Skin epidermis (tissue), 12 donors: ENCODE measurements around the gene SYS1.

ENCODE experiments used
- H3K27ac ChIP-seq, 21 experiments: fragments of 200-600 bp; sonication (generic) in 11 of 21; one replicate each; pipeline ENCODE4 v1.5.0; 2020; ENCODE audit warnings: mild to moderate bottlenecking in 3 of 21, inconsistent platforms in 2 of 21, moderate library complexity in 2 of 21
- H3K4me3 ChIP-seq, 7 experiments: fragments of 200-600 bp; sonication (generic) in 2 of 7; one replicate each; pipeline ENCODE4 v1.5.0; 2020; ENCODE audit warnings: inconsistent platforms in 2 of 7, mild to moderate bottlenecking in 2 of 7, moderate library complexity in 1 of 7

Gene SYS1

GRCh38 chr20:45406260-45407066 lies 43.5 kb downstream of the SYS1 start:
- peak overlapping the region; percentile 60 to 90 (median 62) for H3K4me3 ChIP-seq
- peak overlapping the region; percentile 71 to 98 (median 89) for H3K27ac ChIP-seq

DNA sequence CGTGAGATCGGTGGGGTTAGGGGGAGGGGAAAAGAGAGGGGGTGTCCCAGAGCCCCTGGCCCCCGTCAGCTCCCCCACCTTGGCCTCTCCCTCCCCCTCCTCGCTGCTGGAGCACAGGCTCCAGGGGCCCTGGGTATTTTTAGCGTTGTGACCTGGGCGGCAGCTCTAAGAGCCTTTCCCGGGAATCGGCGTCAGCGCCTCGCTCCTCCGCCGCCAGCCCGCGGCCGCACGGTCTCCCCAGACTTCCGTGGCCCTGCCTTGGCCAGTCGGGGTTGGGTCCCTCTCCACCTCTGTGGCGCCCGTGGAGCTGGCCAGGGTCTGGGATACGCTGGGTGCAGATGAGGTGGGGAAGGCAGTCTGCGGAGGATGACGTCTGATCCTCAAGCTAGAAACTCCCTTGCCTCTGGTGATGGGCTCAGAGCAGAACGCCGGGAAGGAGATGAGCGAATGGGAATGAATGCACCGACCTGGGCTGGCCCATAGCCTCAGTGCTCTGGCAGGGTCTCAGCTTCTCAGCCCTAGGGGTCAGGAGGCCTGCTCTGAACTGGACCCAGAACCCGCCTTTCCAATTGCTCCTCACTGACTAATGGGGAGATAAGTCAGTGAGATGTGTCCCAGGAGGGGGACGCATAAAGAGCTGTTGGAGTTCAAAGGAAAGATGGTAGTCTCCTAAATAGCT lies 44.2 kb downstream of the SYS1 start:
- peak overlapping the region; percentile 71 to 98 (median 89) for H3K27ac ChIP-seq
- H3K4me3 ChIP-seq, result peak overlapping the region; percentile 60 to 90 (median 62)

DNA sequence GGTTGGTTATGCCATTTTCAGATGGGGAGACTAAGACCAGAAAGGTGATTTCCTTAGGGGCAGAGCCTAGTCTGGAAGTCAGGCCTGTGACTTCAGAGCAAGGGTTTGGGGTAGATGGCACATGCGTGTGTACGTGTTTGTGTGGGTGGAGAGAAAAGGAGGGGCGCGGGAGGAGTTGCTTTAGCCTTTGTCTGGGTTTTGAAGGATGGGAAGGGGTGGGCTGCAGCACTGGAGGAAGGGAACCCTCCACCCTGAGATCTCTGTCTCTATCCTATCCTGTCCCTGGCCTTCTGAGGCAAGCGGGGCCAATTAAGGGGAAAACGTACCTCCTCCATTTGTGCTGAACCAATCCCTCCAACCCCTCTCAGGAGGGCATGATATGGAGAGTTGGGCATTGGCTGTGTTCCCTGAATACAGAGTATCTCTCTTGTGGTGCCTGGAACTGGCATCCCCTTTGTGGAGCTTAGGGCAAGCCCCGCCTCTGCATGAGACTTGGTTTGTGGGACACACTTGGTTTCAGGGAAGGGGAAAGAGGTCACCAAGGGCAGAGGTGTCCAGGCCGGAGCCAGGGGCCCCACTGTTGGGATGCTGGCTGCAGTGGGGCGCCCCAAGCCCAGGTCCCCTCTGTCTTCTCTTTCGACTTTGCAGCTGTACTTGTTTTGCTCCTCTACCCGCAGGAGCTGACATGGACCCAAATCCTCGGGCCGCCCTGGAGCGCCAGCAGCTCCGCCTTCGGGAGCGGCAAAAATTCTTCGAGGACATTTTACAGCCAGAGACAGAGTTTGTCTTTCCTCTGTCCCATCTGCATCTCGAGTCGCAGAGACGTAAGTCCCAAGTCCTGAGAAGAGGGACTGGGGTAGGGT lies 45.1 kb downstream of the SYS1 start, which contains the start of gene DBNDD2:
TSS of gene DBNDD2 (plus strand) at position 507 of the 863 bp plus-strand sequence. CDS start at position 686, 179 bp downstream.
- H3K27ac ChIP-seq, result peak within 1 kb of the TSS in 19 of 21 experiments; percentile 78 to 98 (median 90)

GRCh38 chr20:45408646-45409213 lies 45.8 kb downstream of the SYS1 start:
- H3K4me3 ChIP-seq, result no peak overlapping the region
- H3K27ac ChIP-seq, result peak overlapping the region in 1 of 21 experiments; percentile 27

More for the DNA sequence above, 45.1 kb downstream of the SYS1 start, which contains the start of gene DBNDD2:
- H3K4me3 ChIP-seq, result peak within 1 kb of the TSS; percentile 60 to 90 (median 62)

DNA sequence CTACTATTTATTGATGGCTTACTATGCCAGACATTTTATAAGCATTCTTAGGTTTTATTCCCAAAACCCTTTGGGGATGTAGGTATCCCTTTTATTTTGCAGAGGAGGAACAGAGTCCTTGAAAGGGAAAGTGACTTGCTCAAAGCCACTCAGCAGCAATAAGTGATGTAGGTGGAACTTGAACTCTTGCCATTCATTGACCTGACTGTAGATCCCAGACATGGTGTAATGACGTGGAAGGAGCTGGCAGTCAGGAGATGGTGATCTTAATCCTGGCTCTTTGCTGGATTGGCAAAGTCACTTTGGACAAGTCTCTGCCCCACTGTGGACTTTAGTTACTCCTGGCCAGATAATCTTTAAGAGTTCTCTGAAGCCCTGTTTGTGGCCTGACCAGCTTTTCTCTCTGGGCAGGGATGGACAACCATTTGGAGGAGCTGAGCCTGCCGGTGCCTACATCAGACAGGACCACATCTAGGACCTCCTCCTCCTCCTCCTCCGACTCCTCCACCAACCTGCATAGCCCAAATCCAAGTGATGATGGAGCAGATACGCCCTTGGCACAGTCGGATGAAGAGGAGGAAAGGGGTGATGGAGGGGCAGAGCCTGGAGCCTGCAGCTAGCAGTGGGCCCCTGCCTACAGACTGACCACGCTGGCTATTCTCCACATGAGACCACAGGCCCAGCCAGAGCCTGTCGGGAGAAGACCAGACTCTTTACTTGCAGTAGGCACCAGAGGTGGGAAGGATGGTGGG lies 46.7 kb downstream of the SYS1 start:
- H3K4me3 ChIP-seq, result no peak overlapping the region
- H3K27ac ChIP-seq, result no peak overlapping the region

DNA sequence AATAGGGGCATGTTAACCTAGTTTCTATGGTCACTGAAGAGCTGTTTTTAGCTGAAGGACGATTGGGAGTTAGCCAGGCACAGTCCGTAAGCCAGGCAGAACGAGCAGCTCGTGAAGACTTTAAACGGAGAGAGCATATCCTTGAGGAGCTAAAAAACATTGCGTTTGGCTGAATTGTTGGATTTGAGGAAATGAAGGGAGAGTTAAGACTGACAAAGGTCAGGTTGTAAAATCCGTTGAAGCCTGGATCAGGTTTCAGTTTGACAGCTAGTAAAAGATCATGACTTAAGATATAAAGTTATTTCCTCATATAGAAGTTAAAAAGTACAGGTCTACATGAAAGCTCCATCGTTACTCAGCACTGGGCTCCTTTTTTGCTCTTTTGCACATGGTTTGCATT lies 47.9 kb downstream of the SYS1 start:
- no peak overlapping the region for H3K4me3 ChIP-seq
- H3K27ac ChIP-seq, result no peak overlapping the region

- Histone ChIP-seq H3K27ac (no peak overlapping the region), H3K4me3 (no peak overlapping the region)
These were observed 49.7 kb downstream of the SYS1 start for GRCh38 chr20:45412653-45413052.

- no peak overlapping the region for H3K4me3 ChIP-seq
- no peak overlapping the region for H3K27ac ChIP-seq
These were observed 50.5 kb downstream of the SYS1 start for GRCh38 chr20:45413479-45413878.

- Histone ChIP-seq H3K4me3 (peak within 1 kb of the TSS; percentile 61 to 97 (median 88)), H3K27ac (peak within 1 kb of the TSS; percentile 59 to 94 (median 84))
These were observed 53.1 kb downstream of the SYS1 start, which contains the start of gene PIGT for GRCh38 chr20:45415822-45416637. PIGT (plus strand) TSS chr20:45416141; CDS start chr20:45416157, 16 bp downstream.

DNA sequence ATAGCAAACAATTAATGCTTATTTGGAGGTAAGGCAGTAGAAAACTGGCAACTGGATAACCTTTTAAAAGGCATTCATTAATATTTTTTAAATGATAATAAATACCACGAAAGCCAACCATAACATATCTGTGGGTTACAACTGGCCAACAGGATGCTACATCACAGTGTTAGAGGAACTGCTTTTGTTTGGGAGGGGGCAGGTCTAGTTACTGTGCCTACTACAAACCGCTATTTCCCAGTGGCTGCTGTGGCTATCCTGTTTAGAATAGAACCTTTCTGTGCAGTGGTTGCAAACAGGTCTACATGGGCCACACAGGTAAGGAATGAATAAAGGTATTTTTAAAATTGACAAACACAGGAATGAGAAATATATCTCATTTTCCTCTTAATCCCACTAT lies 54.0 kb downstream of the SYS1 start:
- H3K27ac ChIP-seq, result peak overlapping the region in 8 of 21 experiments; percentile 83 to 94 (median 85)

More for the DNA sequence above, 54.0 kb downstream of the SYS1 start:
- peak overlapping the region in 6 of 7 experiments; percentile 61 to 97 (median 84) for H3K4me3 ChIP-seq
